Endothelial cell of umbilical vein (primary cell): ENCODE results near the gene EFTUD2. TPM values are rescaled to one million over a fixed set of nuclear protein-coding genes. Genes with fewer than 3 reads are reported as not detected.
A peak's percentile ranks its signal among the peaks of the same experiment; 100 is the strongest.

Experiments used
- BruUV-seq: library from RNA; stranded (reverse); fragments of 400-500 nt; replicated peaks from 2 replicates; lab custom pipeline; 2021; lab: Mats Ljungman, UMichigan
- CTCF ChIA-PET: fragments of 300-600, 350-600 bp; sonication (Branson Sonifier 250); formaldehyde crosslinking; loops from one replicate; lab custom pipeline; 2021; ENCODE audit warnings: antibody characterized with exemption, inconsistent platforms; lab: Charles Lee
- POLR2A ChIA-PET: fragments of 300-600, 350-600 bp; sonication (Branson Sonifier 250); formaldehyde crosslinking; loops from one replicate; lab custom pipeline; 2021; ENCODE audit warnings: antibody characterized with exemption, inconsistent platforms; lab: Charles Lee
- DNase-seq: peaks from one replicate; pipeline ENCODE4 v3.0.0-alpha.2; 2011; ENCODE audit warnings: low read depth, low spot score
- FAIRE-seq: peaks from 2 replicates; lab custom pipeline; 2011; peaks lifted over from hg19 to GRCh38; lab: Jason Lieb, UNC
- H2AFZ ChIP-seq: 2 replicates; pipeline ENCODE4 v1.6.0; 2012; ENCODE audit warnings: low read depth, low read length, control low read depth, inconsistent platforms
- H3K27ac ChIP-seq: 2 replicates; pipeline ENCODE4 v1.5.1; 2011; ENCODE audit warnings: low read depth, mild to moderate bottlenecking, control low read depth, low read length, moderate library complexity; ENCODE audit not compliant: insufficient read depth
- H3K27me3 ChIP-seq, 2 experiments: 2 replicates each; pipeline versions ENCODE4 v1.6.0 to v1.6.1; 2011; ENCODE audit warnings: low read length in 2 of 2, mixed read lengths in 1 of 2; ENCODE audit not compliant: control insufficient read depth in 2 of 2, insufficient read depth in 2 of 2
- H3K36me3 ChIP-seq, 2 experiments: 2 replicates in 1 of 2; 3 replicates in 1 of 2; pipeline ENCODE4 v1.5.1; 2011; ENCODE audit warnings: low read length in 2 of 2, mild to moderate bottlenecking in 1 of 2, moderate library complexity in 1 of 2; ENCODE audit not compliant: control insufficient read depth in 2 of 2, insufficient read depth in 2 of 2; ENCODE audit errors: extremely low read depth in 1 of 2
- H3K4me1 ChIP-seq: 3 replicates; pipeline ENCODE4 v1.5.1; 2011; ENCODE audit warnings: mild to moderate bottlenecking, low read length; ENCODE audit not compliant: control insufficient read depth, insufficient read depth; ENCODE audit errors: extremely low read depth
- H3K4me2 ChIP-seq: 2 replicates; pipeline ENCODE4 v1.6.1; 2011; ENCODE audit warnings: low read length, control low read depth, mixed read lengths; ENCODE audit not compliant: insufficient read depth
- H3K4me3 ChIP-seq, 3 experiments: fragments of 200-600 bp in 1 of 3; sonication (generic), shearing (Covaris generic) in 1 of 3; replicated peaks in 1 of 3; 2 replicates each; pipeline ENCODE4 v1.5.1; 2011 to 2016; ENCODE audit warnings: control low read depth in 3 of 3, low read length in 3 of 3, mild to moderate bottlenecking in 2 of 3, inconsistent platforms in 1 of 3, low read depth in 1 of 3, moderate library complexity in 1 of 3; ENCODE audit not compliant: insufficient read depth in 1 of 3
- H3K79me2 ChIP-seq: 2 replicates; pipeline ENCODE4 v1.6.0; 2012; ENCODE audit warnings: low read length, inconsistent platforms; ENCODE audit not compliant: control insufficient read depth, insufficient read depth
- H3K9ac ChIP-seq: replicated peaks from 2 replicates; pipeline ENCODE3; 2011; ENCODE audit warnings: low read length, control low read depth; ENCODE audit not compliant: insufficient read depth; ENCODE audit errors: extremely low read depth
- H3K9me1 ChIP-seq: replicated peaks from 3 replicates; pipeline ENCODE4 v1.6.0; 2011; ENCODE audit warnings: mild to moderate bottlenecking, low read length; ENCODE audit not compliant: control insufficient read depth, insufficient read depth; ENCODE audit errors: extremely low read depth
- H3K9me3 ChIP-seq: replicated peaks from 2 replicates; pipeline ENCODE4 v1.5.1; 2012; ENCODE audit warnings: low read length, inconsistent platforms; ENCODE audit not compliant: control insufficient read depth, insufficient read depth
- H4K20me1 ChIP-seq: replicated peaks from 2 replicates; pipeline ENCODE3; 2011; ENCODE audit warnings: mild to moderate bottlenecking, low read length; ENCODE audit not compliant: control insufficient read depth, insufficient read depth; ENCODE audit errors: extremely low read depth
- CTCF ChIP-seq, 2 donors: IDR thresholded peaks; 1 replicate in 1 of 2; 2 replicates in 1 of 2; pipeline ENCODE4 v1.5.1; 2011; ENCODE audit warnings: low read length in 2 of 2, mild to moderate bottlenecking in 2 of 2, moderate library complexity in 2 of 2, control low read depth in 1 of 2, inconsistent platforms in 1 of 2, low read depth in 1 of 2; ENCODE audit not compliant: insufficient read depth in 1 of 2; ENCODE audit errors: extremely low read depth in 1 of 2
- EZH2 ChIP-seq: IDR thresholded peaks from 2 replicates; pipeline ENCODE4 v1.6.1; 2012; ENCODE audit warnings: borderline replicate concordance, low read depth, mild to moderate bottlenecking, moderate library complexity, low read length, inconsistent platforms; ENCODE audit not compliant: severe bottlenecking
- FOS ChIP-seq: IDR thresholded peaks from 2 replicates; pipeline ENCODE4 v1.6.1; 2011; ENCODE audit warnings: mild to moderate bottlenecking, low read length, moderate library complexity, borderline replicate concordance; ENCODE audit not compliant: insufficient read depth
- GATA2 ChIP-seq: IDR thresholded peaks from 2 replicates; pipeline ENCODE4 v1.7.0; 2011; ENCODE audit warnings: low read depth, mild to moderate bottlenecking, moderate library complexity, mixed read lengths, low read length; ENCODE audit not compliant: insufficient read length, insufficient read depth
- JUN ChIP-seq: IDR thresholded peaks from 2 replicates; pipeline ENCODE4 v1.6.1; 2011; ENCODE audit warnings: borderline replicate concordance, low read depth; ENCODE audit not compliant: insufficient read length, insufficient read depth
- MAX ChIP-seq: IDR thresholded peaks from 2 replicates; pipeline ENCODE4 v1.6.1; 2011; ENCODE audit not compliant: insufficient read depth, insufficient read length
- MYC ChIP-seq: IDR thresholded peaks from one replicate; pipeline ENCODE4 v1.6.1; 2011; ENCODE audit warnings: mild to moderate bottlenecking, low read depth, low read length
- POLR2A ChIP-seq: IDR thresholded peaks from 2 replicates; pipeline ENCODE4 v1.6.1; 2012; ENCODE audit warnings: low read depth, mild to moderate bottlenecking, control low read depth, low read length
- POLR2AphosphoS5 ChIP-seq: IDR thresholded peaks from 2 replicates; pipeline ENCODE4 v1.6.1; 2012; ENCODE audit warnings: low read depth, mild to moderate bottlenecking, control low read depth, low read length, moderate library complexity; ENCODE audit not compliant: insufficient read depth
- dilution Hi-C: fragments of 300-500 bp; cut with MboI; formaldehyde crosslinking; loops from one replicate; pipeline ENCODE4 v1.15.0; 2019; ENCODE audit warnings: low sequenced_read_pairs; ENCODE audit not compliant: extremely low pct_ligation_motif_present
- intact Hi-C: fragments of 100-400 bp; cut with micrococcal nuclease; formaldehyde crosslinking; loops from one replicate; pipeline ENCODE4 v1.10.0; 2022
- polyA plus RNA-seq, 4 experiments: library from polyadenylated mRNA; depleted of rRNA in 3 of 4; stranded (reverse) in 3 of 4; unstranded in 1 of 4; fragments of >200 nt; gene quantifications; 2 replicates each; pipeline versions ENCODE4 v1.2.1 to v1.2.3, GENCODE V29; 2011 to 2012; ENCODE audit warnings: missing spikeins in 1 of 4
- total RNA-seq: library from RNA; stranded (reverse); gene quantifications from 2 replicates; pipeline ENCODE4 v1.2.3, GENCODE V29; 2021

The EFTUD2 gene
- total and polyA plus RNA-seq, 2 donors (not counting 3 experiments of a cell fraction or from before 2014, with no cell fraction given), result 125 to 170 TPM

GRCh38 chr17:44828919-44829522 is 70.2 kb downstream of the EFTUD2 start:
- Histone ChIP-seq H2AFZ (peak overlapping the region; percentile 98), H3K27me3 (no peaks in the 10 kb centered on the region), H3K4me1 (peaks cover 7% of the 10 kb centered on the region), H3K9me3 (no peaks in the 10 kb centered on the region), H4K20me1 (no peaks in the 10 kb centered on the region), H3K4me2 (peak overlapping the region; percentile 87), H3K9me1 (no peaks in the 10 kb centered on the region), H3K36me3 (no peaks in the 10 kb centered on the region), H3K27ac (peak overlapping the region; percentile 58), H3K4me3 (peak overlapping the region; percentile 85 to 98 (median 96)), H3K9ac (peak overlapping the region; percentile 93), H3K79me2 (peaks cover 51% of the 10 kb centered on the region)
- FAIRE-seq (peak; percentile 83), DNase-seq (peak; percentile 65)
- ChIA-PET POLR2A (interaction anchor here (0.5 kb wide), 1 partner anchor 27 kb away, joined by 3 read pairs; no protein-coding TSS in a partner anchor), CTCF (interaction anchor here (0.6 to 1.8 kb wide), 7 partner anchors 8 to 53 kb away, joined by 3 to 14 read pairs (median 4); no protein-coding TSS in a partner anchor)
- dilution Hi-C loops (no loop called here), intact Hi-C loops (loop anchor here (1.0 to 2.0 kb wide), 4 partner anchors 9 to 54 kb away; no protein-coding TSS in a partner anchor)
- BruUV-seq, result TSS peak; percentile 57
- TF ChIP-seq MAX (no peak), GATA2 (no peak)

GRCh38 chr17:44827863-44828262 is 71.4 kb downstream of the EFTUD2 start:
- dilution Hi-C loops (no loop called here), intact Hi-C loops (loop anchor here (2.0 kb wide), 1 partner anchor 33 kb away; no protein-coding TSS in a partner anchor)
- FAIRE-seq, result no peak
- peaks cover 58% of the 10 kb centered on the region for H3K79me2 ChIP-seq
- BruUV-seq, result no TSS peak
- DNase-seq, result peak; percentile 19
- ChIA-PET CTCF (interaction anchor here (1.8 kb wide), 1 partner anchor 49 kb away, joined by 14 read pairs; no protein-coding TSS in a partner anchor), POLR2A (no interaction called here)
- no peaks in the 10 kb centered on the region for H4K20me1 ChIP-seq
- H3K9me1 ChIP-seq, result no peaks in the 10 kb centered on the region
- H3K4me1 ChIP-seq, result peaks cover 7% of the 10 kb centered on the region
- no peak overlapping the region for H3K4me3 ChIP-seq
- H3K27ac ChIP-seq, result no peak overlapping the region
- H3K9ac ChIP-seq, result no peak overlapping the region
- H2AFZ ChIP-seq, result no peak overlapping the region
- H3K27me3 ChIP-seq, result no peaks in the 10 kb centered on the region
- no peaks in the 10 kb centered on the region for H3K36me3 ChIP-seq
- peak overlapping the region; percentile 87 for H3K4me2 ChIP-seq
- TF ChIP-seq JUN, result no peak
- no peak for TF ChIP-seq MAX
- no peak for TF ChIP-seq CTCF (IDR thresholded peaks at IDR 0.05; ENCODE audit: extremely low read depth in 1 of 2, insufficient read depth in 1 of 2, low read depth in 1 of 2, low read length in 2 of 2)
- TF ChIP-seq GATA2, result no peak
- no peak for TF ChIP-seq EZH2
- no peak for TF ChIP-seq POLR2AphosphoS5
- TF ChIP-seq FOS, result no peak
- no peak for TF ChIP-seq MYC
- TF ChIP-seq POLR2A, result no peak
- no peaks in the 10 kb centered on the region for H3K9me3 ChIP-seq
